B cell (primary cell): ENCODE results near the gene KCNJ5. TPM values are rescaled to one million over a fixed set of nuclear protein-coding genes. Genes with fewer than 3 reads are reported as not detected.

Experiments
- ATAC-seq: fragments of 200-7000 bp; cut with Tn5 transposase; one replicate; pipeline ENCODE4 v1.10.0; 2021; ENCODE audit warnings: low read depth, mild to moderate bottlenecking, moderate number of reproducible peaks, moderate library complexity
- CTCF ChIA-PET: fragments of 350-600 bp; sonication (Branson Sonifier 250); formaldehyde crosslinking; loops from one replicate; lab custom pipeline; 2021; ENCODE audit warnings: antibody characterized with exemption, inconsistent platforms; lab: Charles Lee
- POLR2A ChIA-PET: fragments of 350-600 bp; sonication (Branson Sonifier 250); formaldehyde crosslinking; loops from one replicate; lab custom pipeline; 2021; ENCODE audit warnings: antibody characterized with exemption; lab: Charles Lee
- DNase-seq: peaks from one replicate; pipeline ENCODE4 v3.0.0; 2013
- H2AFZ ChIP-seq: 2 replicates; pipeline ENCODE4 v1.6.1; 2012; ENCODE audit warnings: mild to moderate bottlenecking, low read depth, low read length; ENCODE audit not compliant: insufficient read depth, poor library complexity, severe bottlenecking
- H3K27ac ChIP-seq, 2 donors: 1 replicate in 1 of 2; 2 replicates in 1 of 2; pipeline ENCODE4 v1.5.1; 2012 to 2013; ENCODE audit warnings: low read length in 2 of 2, mild to moderate bottlenecking in 2 of 2, moderate library complexity in 1 of 2
- H3K27me3 ChIP-seq, 4 experiments: fragments of 200-600 bp in 1 of 4; sonication (generic) in 1 of 4; replicated peaks in 1 of 4; 1 replicate in 2 of 4; 2 replicates in 2 of 4; pipeline versions ENCODE4 v1.6.1 to v1.7.0; 2013 to 2016; ENCODE audit warnings: low read length in 3 of 4, mild to moderate bottlenecking in 2 of 4, mixed read lengths in 1 of 4, moderate library complexity in 1 of 4; ENCODE audit not compliant: insufficient read depth in 4 of 4, control insufficient read depth in 3 of 4; ENCODE audit errors: control extremely low read depth in 1 of 4
- H3K36me3 ChIP-seq, 2 experiments: replicated peaks in 1 of 2; 1 replicate in 1 of 2; 2 replicates in 1 of 2; pipeline versions ENCODE4 v1.6.1 to v1.7.1; 2013; ENCODE audit warnings: low read length in 1 of 2; ENCODE audit not compliant: insufficient read depth in 2 of 2, control insufficient read depth in 1 of 2; ENCODE audit errors: control extremely low read depth in 1 of 2, extremely low read depth in 1 of 2
- H3K4me1 ChIP-seq, 2 donors: fragments of 200-600 bp in 1 of 2; sonication (generic) in 1 of 2; 1 replicate in 1 of 2; 2 replicates in 1 of 2; pipeline versions ENCODE4 v1.5.1 to v1.6.1; 2013 to 2017; ENCODE audit warnings: low read length in 2 of 2; ENCODE audit not compliant: control insufficient read depth in 2 of 2, insufficient read depth in 2 of 2
- H3K4me2 ChIP-seq: replicated peaks from 2 replicates; pipeline ENCODE3; 2012; ENCODE audit warnings: mild to moderate bottlenecking, low read depth, low read length; ENCODE audit not compliant: poor library complexity, severe bottlenecking
- H3K4me3 ChIP-seq, 5 experiments: fragments of 200-600 bp in 1 of 5; sonication (generic) in 1 of 5; 1 replicate in 3 of 5; 2 replicates in 2 of 5; pipeline versions ENCODE4 v1.5.1 to v1.7.0; 2011 to 2016; ENCODE audit warnings: low read length in 4 of 5, mild to moderate bottlenecking in 4 of 5, low read depth in 2 of 5, control low read depth in 1 of 5, moderate library complexity in 1 of 5; ENCODE audit not compliant: insufficient read depth in 1 of 5; ENCODE audit errors: control extremely low read depth in 1 of 5, extremely low read depth in 1 of 5
- H3K79me2 ChIP-seq: fragments of 200-600 bp; sonication (generic); one replicate; pipeline ENCODE4 v1.6.0; 2016; ENCODE audit warnings: low read length; ENCODE audit not compliant: control insufficient read depth, insufficient read depth
- H3K9ac ChIP-seq: fragments of 200-600 bp; sonication (generic); 2 replicates; pipeline ENCODE4 v1.6.1; 2017; ENCODE audit warnings: mild to moderate bottlenecking, low read length, moderate library complexity
- H3K9me3 ChIP-seq, 3 donors: one replicate each; pipeline versions ENCODE4 v1.6.1 to v1.7.1; 2013; ENCODE audit warnings: low read length in 2 of 3; ENCODE audit not compliant: control insufficient read depth in 2 of 3, insufficient read depth in 1 of 3; ENCODE audit errors: control extremely low read depth in 1 of 3
- H4K20me1 ChIP-seq: 2 replicates; pipeline ENCODE4 v1.6.0; 2012; ENCODE audit warnings: mild to moderate bottlenecking, low read length; ENCODE audit not compliant: insufficient read depth, control insufficient read depth, poor library complexity, severe bottlenecking
- H3K27ac Mint-ChIP-seq: one replicate; pipeline ENCODE4 v1.8.0; 2021; ENCODE audit warnings: mixed read lengths
- H3K27me3 Mint-ChIP-seq: one replicate; pipeline ENCODE4 v1.8.0; 2021; ENCODE audit warnings: mixed read lengths
- H3K4me1 Mint-ChIP-seq: one replicate; pipeline ENCODE4 v1.8.0; 2021; ENCODE audit warnings: mixed read lengths
- H3K4me3 Mint-ChIP-seq: one replicate; pipeline ENCODE4 v1.8.0; 2021; ENCODE audit warnings: mixed read lengths
- H3K9me3 Mint-ChIP-seq: one replicate; pipeline ENCODE4 v1.8.0; 2022; ENCODE audit warnings: mixed read lengths; ENCODE audit not compliant: insufficient read depth
- CTCF ChIP-seq: fragments of 200-600 bp; IDR thresholded peaks from one replicate; pipeline ENCODE4 v1.8.0; 2022; ENCODE audit warnings: antibody characterized with exemption, mild to moderate bottlenecking
- EZH2 ChIP-seq: IDR thresholded peaks from 2 replicates; pipeline ENCODE4 v1.6.1; 2012; ENCODE audit warnings: borderline replicate concordance, low read depth, mild to moderate bottlenecking, moderate library complexity, low read length; ENCODE audit not compliant: insufficient read depth, poor library complexity, severe bottlenecking
- WGBS: methylation state at CpG from one replicate; pipeline ENCODE4 v1.1.5; 2013; ENCODE audit warnings: missing lambda C conversion rate; ENCODE audit not compliant: insufficient coverage; 5-methylcytosine and 5-hydroxymethylcytosine counted together
- intact Hi-C: fragments of 100-400 bp; cut with micrococcal nuclease; formaldehyde crosslinking; loops from one replicate; pipeline ENCODE4 v1.10.0; 2022
- polyA plus RNA-seq: library from polyadenylated mRNA; depleted of rRNA; stranded (reverse); fragments of >200 nt; gene quantifications from 2 replicates; pipeline ENCODE4 v1.2.3, GENCODE V29; 2012
- total RNA-seq, 2 donors: library from RNA; stranded (reverse); fragments of 120-200 nt in 1 of 2; gene quantifications; 1 replicate in 1 of 2; 2 replicates in 1 of 2; pipeline versions ENCODE4 v1.2.3 to v1.2.4, GENCODE V29; 2013 to 2022

Gene KCNJ5
- total and polyA plus RNA-seq, 2 donors (not counting 1 experiment from before 2014, with no cell fraction given): 0.01 TPM; not detected in 1

GRCh38 chr11:128893578-128894285, 2.6 kb downstream of the KCNJ5 start:
- WGBS: 30% methylated on average over 8 of the region's 9 CpGs
- peaks cover 0 to 76% (median 57%) of the 10 kb centered on the region in 4 experiments for H3K27me3 ChIP-seq
- no peak overlapping the region for H2AFZ ChIP-seq
- intact Hi-C loops: no loop called here
- Mint-ChIP-seq H3K27me3 (peaks cover 70% of the 10 kb centered on the region), H3K27ac (no peak overlapping the region), H3K4me3 (no peak overlapping the region), H3K4me1 (peaks cover 33% of the 10 kb centered on the region), H3K9me3 (no peaks in the 10 kb centered on the region)
- H3K79me2 ChIP-seq: no peaks in the 10 kb centered on the region
- H3K36me3 ChIP-seq: no peaks in the 10 kb centered on the region
- ChIA-PET POLR2A (interaction anchor here (0.6 kb wide), 1 partner anchor 12 kb away, joined by 5 read pairs; no protein-coding TSS in a partner anchor), CTCF (interaction anchor here (1.3 to 10.9 kb wide), 5 partner anchors 9 to 736 kb away, joined by 4 to 315 read pairs (median 9); no protein-coding TSS in a partner anchor)
- peaks cover 0 to 10% (median 0%) of the 10 kb centered on the region in 3 donors for H3K9me3 ChIP-seq
- DNase-seq: peak; percentile 50
- peaks cover 31 to 40% of the 10 kb centered on the region in 2 donors for H3K4me1 ChIP-seq
- no peak overlapping the region for H3K9ac ChIP-seq
- H3K4me2 ChIP-seq: no peak overlapping the region
- H4K20me1 ChIP-seq: no peaks in the 10 kb centered on the region
- no peak overlapping the region for H3K27ac ChIP-seq
- no peak for TF ChIP-seq CTCF
- no peak for TF ChIP-seq EZH2
- H3K4me3 ChIP-seq: no peak overlapping the region
- peak; percentile 24 for ATAC-seq

GRCh38 chr11:128894286-128894681, 3.1 kb downstream of the KCNJ5 start:
- peaks cover 31 to 39% of the 10 kb centered on the region in 2 donors for H3K4me1 ChIP-seq
- peaks cover 33% of the 10 kb centered on the region for H3K4me1 Mint-ChIP-seq
- ChIA-PET POLR2A (no interaction called here), CTCF (interaction anchor here (1.0 to 1.3 kb wide), 3 partner anchors 10 to 737 kb away, joined by 3 to 5 read pairs (median 4); no protein-coding TSS in a partner anchor)
- DNase-seq: no peak
- no peak overlapping the region for H3K4me3 Mint-ChIP-seq
- H3K9me3 Mint-ChIP-seq: no peaks in the 10 kb centered on the region
- peaks cover 0 to 10% (median 0%) of the 10 kb centered on the region in 3 donors for H3K9me3 ChIP-seq
- no peak for ATAC-seq
- no peak overlapping the region for H2AFZ ChIP-seq
- intact Hi-C loops: no loop called here
- no peak for TF ChIP-seq EZH2
- no peak for TF ChIP-seq CTCF
- peaks cover 0 to 77% (median 57%) of the 10 kb centered on the region in 4 experiments for H3K27me3 ChIP-seq
- 94% methylated on average over 3 of the region's 3 CpGs for WGBS
- H3K36me3 ChIP-seq: no peaks in the 10 kb centered on the region
- H3K4me3 ChIP-seq: no peak overlapping the region
- H3K27me3 Mint-ChIP-seq: peaks cover 71% of the 10 kb centered on the region
- H3K27ac ChIP-seq: no peak overlapping the region
- H3K9ac ChIP-seq: no peak overlapping the region
- H4K20me1 ChIP-seq: no peaks in the 10 kb centered on the region
- H3K27ac Mint-ChIP-seq: no peak overlapping the region
- H3K79me2 ChIP-seq: no peaks in the 10 kb centered on the region
- H3K4me2 ChIP-seq: no peak overlapping the region
